Measurements from ENCODE around the gene MYCBP.
"Not testable (repeated sequence)": the region's sequence is repeated elsewhere in the genome, so short reads cannot be mapped to it uniquely, and the experiment has no call there.

MYCBP gene

GRCh38 chr1:38852780-38853179 lies 20.4 kb downstream of the MYCBP start:
- Histone ChIP-seq H3K9me3 (no peaks in the 10 kb centered on the region), H3K36me3 (peaks cover 60% of the 10 kb centered on the region), H3K4me3 (ENCODE audit: low read depth in 1 of 2, low read length in 1 of 2) (no peak overlapping the region), H3K27ac (peak overlapping the region; percentile 21), H3K4me1 (ENCODE audit: control insufficient read depth in 1 of 2, insufficient read depth in 1 of 2, low read depth in 1 of 2, low read length in 1 of 2) (peaks cover 39 to 44% of the 10 kb centered on the region in 2 experiments), H3K27me3 (no peaks in the 10 kb centered on the region)
- no peak for TF ChIP-seq CTCF (IDR thresholded peaks at IDR 0.05)

- Histone ChIP-seq H3K27ac (peak overlapping the region; percentile 84), H3K4me1 (ENCODE audit: control insufficient read depth in 1 of 2, insufficient read depth in 1 of 2, low read depth in 1 of 2, low read length in 1 of 2) (peaks cover 57 to 61% of the 10 kb centered on the region in 2 experiments), H3K4me3 (ENCODE audit: low read depth in 1 of 2, low read length in 1 of 2) (peak overlapping the region; percentile 30 to 41), H3K27me3 (no peaks in the 10 kb centered on the region), H3K36me3 (peaks cover 44% of the 10 kb centered on the region), H3K9me3 (no peaks in the 10 kb centered on the region)
- TF ChIP-seq CTCF (IDR thresholded peaks at IDR 0.05): no peak
Measured at GRCh38 chr1:38848071-38848470, 25.1 kb downstream of the MYCBP start.

GRCh38 chr1:38846210-38846609 lies 26.9 kb downstream of the MYCBP start:
- peaks cover 54 to 61% of the 10 kb centered on the region in 2 experiments for H3K4me1 ChIP-seq (ENCODE audit: control insufficient read depth in 1 of 2, insufficient read depth in 1 of 2, low read depth in 1 of 2, low read length in 1 of 2)
- peak overlapping the region; percentile 5 for H3K27ac ChIP-seq
- no peaks in the 10 kb centered on the region for H3K27me3 ChIP-seq
- no peak overlapping the region for H3K4me3 ChIP-seq (ENCODE audit: low read depth in 1 of 2, low read length in 1 of 2)
- no peak for TF ChIP-seq CTCF (IDR thresholded peaks at IDR 0.05)
- peaks cover 31% of the 10 kb centered on the region for H3K36me3 ChIP-seq
- H3K9me3 ChIP-seq: no peaks in the 10 kb centered on the region

- H3K27me3 ChIP-seq; H3K4me3 ChIP-seq (ENCODE audit: low read depth in 1 of 2, low read length in 1 of 2); H3K9me3 ChIP-seq: not testable (repeated sequence)
- Histone ChIP-seq H3K4me1 (ENCODE audit: control insufficient read depth in 1 of 2, insufficient read depth in 1 of 2, low read depth in 1 of 2, low read length in 1 of 2) (peaks cover 46 to 54% of the 10 kb centered on the region in 2 experiments), H3K27ac (peak overlapping the region; percentile 81), H3K36me3 (peaks cover 28% of the 10 kb centered on the region)
Measured at GRCh38 chr1:38845088-38845487, 28.1 kb downstream of the MYCBP start.

- Histone ChIP-seq H3K4me1 (ENCODE audit: control insufficient read depth in 1 of 2, insufficient read depth in 1 of 2, low read depth in 1 of 2, low read length in 1 of 2) (peaks cover 42 to 44% of the 10 kb centered on the region in 2 experiments), H3K9me3 (no peaks in the 10 kb centered on the region), H3K27ac (no peak overlapping the region), H3K27me3 (no peaks in the 10 kb centered on the region), H3K36me3 (peaks cover 32% of the 10 kb centered on the region), H3K4me3 (ENCODE audit: low read depth in 1 of 2, low read length in 1 of 2) (no peak overlapping the region)
- TF ChIP-seq CTCF (IDR thresholded peaks at IDR 0.05): no peak
Measured at GRCh38 chr1:38840281-38840680, 32.9 kb downstream of the MYCBP start.

GRCh38 chr1:38839363-38839762 lies 33.8 kb downstream of the MYCBP start:
- Histone ChIP-seq H3K4me3 (ENCODE audit: low read depth in 1 of 2, low read length in 1 of 2) (no peak overlapping the region), H3K36me3 (peaks cover 27% of the 10 kb centered on the region), H3K27me3 (no peaks in the 10 kb centered on the region), H3K4me1 (ENCODE audit: control insufficient read depth in 1 of 2, insufficient read depth in 1 of 2, low read depth in 1 of 2, low read length in 1 of 2) (peaks cover 42 to 44% of the 10 kb centered on the region in 2 experiments), H3K9me3 (no peaks in the 10 kb centered on the region), H3K27ac (no peak overlapping the region)
- TF ChIP-seq CTCF (IDR thresholded peaks at IDR 0.05): no peak

- Histone ChIP-seq H3K36me3 (peaks cover 27% of the 10 kb centered on the region), H3K27ac (peak overlapping the region; percentile 30), H3K4me1 (ENCODE audit: control insufficient read depth in 1 of 2, insufficient read depth in 1 of 2, low read depth in 1 of 2, low read length in 1 of 2) (peaks cover 47 to 49% of the 10 kb centered on the region in 2 experiments)
- H3K27me3 ChIP-seq; H3K4me3 ChIP-seq (ENCODE audit: low read depth in 1 of 2, low read length in 1 of 2); H3K9me3 ChIP-seq: not testable (repeated sequence)
Measured at GRCh38 chr1:38836316-38836715, 36.8 kb downstream of the MYCBP start.

All from neutrophil (primary cell).